Neural progenitor cell (in vitro differentiated cells): Measurements from ENCODE around the gene ABCA7. TPM values are rescaled to one million over a fixed set of nuclear protein-coding genes. Genes with fewer than 3 reads are reported as not detected.
"Not testable (repeated sequence)": the region's sequence is repeated elsewhere in the genome, so short reads cannot be mapped to it uniquely, and the experiment has no call there.

ENCODE experiments used
- DNase-seq: peaks from one replicate; pipeline ENCODE4 v3.0.0-alpha.2; 2016; ENCODE audit warnings: low spot score
- H2AFZ ChIP-seq: fragments of 200-600 bp; sonication (generic); replicated peaks from 2 replicates; pipeline ENCODE4 v1.6.1; 2016; ENCODE audit warnings: antibody characterized with exemption
- H3F3A ChIP-seq: fragments of 200-600 bp; sonication (generic); 2 replicates; pipeline ENCODE4 v1.6.1; 2016; ENCODE audit warnings: antibody characterized with exemption, low read depth
- H3K27ac ChIP-seq: fragments of 200-600 bp; sonication (generic); 2 replicates; pipeline ENCODE4 v1.5.1; 2016; ENCODE audit warnings: mild to moderate bottlenecking
- H3K27me3 ChIP-seq: fragments of 200-600 bp; sonication (generic); 2 replicates; pipeline ENCODE4 v1.6.1; 2016; ENCODE audit warnings: mild to moderate bottlenecking, moderate library complexity
- H3K36me3 ChIP-seq: fragments of 200-600 bp; sonication (generic); 2 replicates; pipeline ENCODE4 v1.5.1; 2016
- H3K4me1 ChIP-seq: fragments of 200-600 bp; sonication (generic); 2 replicates; pipeline ENCODE4 v1.6.1; 2016; ENCODE audit warnings: mixed run types
- H3K4me2 ChIP-seq: fragments of 200-600 bp; sonication (generic); 2 replicates; pipeline ENCODE4 v1.6.1; 2016
- H3K4me3 ChIP-seq: fragments of 200-600 bp; sonication (generic); 2 replicates; pipeline ENCODE4 v1.5.1; 2016
- H3K79me2 ChIP-seq: fragments of 200-600 bp; sonication (generic); 2 replicates; pipeline ENCODE4 v1.6.1; 2016; ENCODE audit warnings: low read depth
- H3K9ac ChIP-seq: fragments of 200-600 bp; sonication (generic); 2 replicates; pipeline ENCODE4 v1.6.1; 2016
- H3K9me3 ChIP-seq: fragments of 200-600 bp; sonication (generic); 2 replicates; pipeline ENCODE4 v1.5.1; 2016; ENCODE audit warnings: low read depth
- H4K20me1 ChIP-seq: fragments of 200-600 bp; sonication (generic); 2 replicates; pipeline ENCODE4 v1.6.1; 2016; ENCODE audit warnings: low read depth
- H3K27ac Mint-ChIP-seq: 3 replicates; pipeline ENCODE4 v1.8.0; 2021; ENCODE audit warnings: mixed read lengths
- H3K27me3 Mint-ChIP-seq: 2 replicates; pipeline ENCODE4 v1.8.0; 2022; ENCODE audit warnings: low read depth, mild to moderate bottlenecking, inconsistent platforms, moderate library complexity, mixed read lengths; ENCODE audit not compliant: insufficient read depth
- H3K36me3 Mint-ChIP-seq: 3 replicates; pipeline ENCODE4 v1.8.0; 2021; ENCODE audit warnings: mixed read lengths
- H3K4me1 Mint-ChIP-seq: 3 replicates; pipeline ENCODE4 v1.8.0; 2021; ENCODE audit warnings: mixed read lengths
- H3K4me3 Mint-ChIP-seq: 3 replicates; pipeline ENCODE4 v1.8.0; 2021; ENCODE audit warnings: mild to moderate bottlenecking, moderate library complexity, mixed read lengths
- H3K9me3 Mint-ChIP-seq: 3 replicates; pipeline ENCODE4 v1.8.0; 2020; ENCODE audit warnings: mixed read lengths
- EZH2 ChIP-seq: fragments of 200-600 bp; sonication (generic); IDR thresholded peaks from 2 replicates; pipeline ENCODE4 v1.6.1; 2017; ENCODE audit warnings: antibody characterized with exemption, mild to moderate bottlenecking, moderate library complexity
- EZH2phosphoT487 ChIP-seq: fragments of 200-600 bp; sonication (generic); IDR thresholded peaks from 2 replicates; pipeline ENCODE4 v1.6.1; 2017; ENCODE audit warnings: antibody characterized with exemption
- small RNA-seq: library from RNA; depleted of rRNA; stranded (forward); fragments of <200 nt; gene quantifications from one replicate; pipeline ENCODE3, GENCODE V24; 2015
- total RNA-seq: library from RNA; depleted of rRNA; stranded (reverse); fragments of >200 nt; gene quantifications from 2 replicates; pipeline ENCODE4 v1.2.3, GENCODE V29; 2015; ENCODE audit warnings: low replicate concordance
- TF ChIP-seq, protein P1 (sequence below): fragments of 200-600 bp; sonication (generic); IDR thresholded peaks from 2 replicates; pipeline ENCODE4 v1.5.1; 2017; ENCODE audit warnings: antibody characterized with exemption, mild to moderate bottlenecking

The ABCA7 gene
- total RNA-seq, 1 donor from 2014 or later = 1.4 TPM

- Mint-ChIP-seq H3K36me3 (no peaks in the 10 kb centered on the region), H3K27me3 (no peaks in the 10 kb centered on the region), H3K27ac (no peak overlapping the region), H3K9me3 (no peaks in the 10 kb centered on the region), H3K4me1 (no peaks in the 10 kb centered on the region), H3K4me3 (no peak overlapping the region)
- peak; percentile 95 for DNase-seq
- no peak for TF ChIP-seq EZH2phosphoT487
- TF ChIP-seq, protein P1, sequence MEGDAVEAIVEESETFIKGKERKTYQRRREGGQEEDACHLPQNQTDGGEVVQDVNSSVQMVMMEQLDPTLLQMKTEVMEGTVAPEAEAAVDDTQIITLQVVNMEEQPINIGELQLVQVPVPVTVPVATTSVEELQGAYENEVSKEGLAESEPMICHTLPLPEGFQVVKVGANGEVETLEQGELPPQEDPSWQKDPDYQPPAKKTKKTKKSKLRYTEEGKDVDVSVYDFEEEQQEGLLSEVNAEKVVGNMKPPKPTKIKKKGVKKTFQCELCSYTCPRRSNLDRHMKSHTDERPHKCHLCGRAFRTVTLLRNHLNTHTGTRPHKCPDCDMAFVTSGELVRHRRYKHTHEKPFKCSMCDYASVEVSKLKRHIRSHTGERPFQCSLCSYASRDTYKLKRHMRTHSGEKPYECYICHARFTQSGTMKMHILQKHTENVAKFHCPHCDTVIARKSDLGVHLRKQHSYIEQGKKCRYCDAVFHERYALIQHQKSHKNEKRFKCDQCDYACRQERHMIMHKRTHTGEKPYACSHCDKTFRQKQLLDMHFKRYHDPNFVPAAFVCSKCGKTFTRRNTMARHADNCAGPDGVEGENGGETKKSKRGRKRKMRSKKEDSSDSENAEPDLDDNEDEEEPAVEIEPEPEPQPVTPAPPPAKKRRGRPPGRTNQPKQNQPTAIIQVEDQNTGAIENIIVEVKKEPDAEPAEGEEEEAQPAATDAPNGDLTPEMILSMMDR = peak; percentile 83
- no peak overlapping the region for H2AFZ ChIP-seq
- no peaks in the 10 kb centered on the region for H3K27me3 ChIP-seq
- H3K4me3 ChIP-seq = no peak overlapping the region
- H3K9ac ChIP-seq = no peak overlapping the region
- peak overlapping the region; percentile 13 for H3K27ac ChIP-seq
- H3F3A ChIP-seq = peaks cover 15% of the 10 kb centered on the region
- no peaks in the 10 kb centered on the region for H3K9me3 ChIP-seq
- peak overlapping the region; percentile 54 for H3K4me2 ChIP-seq
- peaks cover 3% of the 10 kb centered on the region for H3K4me1 ChIP-seq
- no peaks in the 10 kb centered on the region for H3K79me2 ChIP-seq
- peaks cover 6% of the 10 kb centered on the region for H4K20me1 ChIP-seq
- no peaks in the 10 kb centered on the region for H3K36me3 ChIP-seq
These were observed 73.4 kb downstream of the ABCA7 start for GRCh38 chr19:1113030-1113985.

- H3K27ac Mint-ChIP-seq = no peak overlapping the region
- H3K27ac ChIP-seq = peak overlapping the region; percentile 13
These were observed 74.1 kb downstream of the ABCA7 start for GRCh38 chr19:1113986-1114483.

GRCh38 chr19:1114728-1115127, 74.8 kb downstream of the ABCA7 start:
- H3K27me3 Mint-ChIP-seq, H3K9me3 Mint-ChIP-seq, H3K79me2 ChIP-seq, H3K27me3 ChIP-seq, H3K27ac ChIP-seq, H3K4me3 ChIP-seq, H3K36me3 Mint-ChIP-seq, H3K4me3 Mint-ChIP-seq, H3K9ac ChIP-seq, H3K4me1 ChIP-seq, H3K36me3 ChIP-seq, H3K4me1 Mint-ChIP-seq, H4K20me1 ChIP-seq, DNase-seq, H3K9me3 ChIP-seq, H2AFZ ChIP-seq, H3K4me2 ChIP-seq: not testable (repeated sequence)
- peaks cover 15% of the 10 kb centered on the region for H3F3A ChIP-seq
- peak overlapping the region; percentile 21 for H3K27ac Mint-ChIP-seq

More at GRCh38 chr19:1113986-1114483, 74.1 kb downstream of the ABCA7 start:
- Mint-ChIP-seq H3K9me3 (no peaks in the 10 kb centered on the region), H3K27me3 (no peaks in the 10 kb centered on the region), H3K4me1 (no peaks in the 10 kb centered on the region), H3K4me3 (no peak overlapping the region), H3K36me3 (no peaks in the 10 kb centered on the region)
- H3K4me2 ChIP-seq = no peak overlapping the region
- no peak for TF ChIP-seq EZH2phosphoT487
- TF ChIP-seq EZH2 = no peak
- TF ChIP-seq, protein P1 = no peak
- no peaks in the 10 kb centered on the region for H3K36me3 ChIP-seq
- H3K27me3 ChIP-seq = no peaks in the 10 kb centered on the region
- peaks cover 3% of the 10 kb centered on the region for H3K4me1 ChIP-seq
- no peaks in the 10 kb centered on the region for H3K9me3 ChIP-seq
- H2AFZ ChIP-seq = no peak overlapping the region
- no peak overlapping the region for H3K4me3 ChIP-seq
- DNase-seq = no peak
- no peak overlapping the region for H3K9ac ChIP-seq
- H4K20me1 ChIP-seq = peaks cover 6% of the 10 kb centered on the region
- peaks cover 15% of the 10 kb centered on the region for H3F3A ChIP-seq
- no peaks in the 10 kb centered on the region for H3K79me2 ChIP-seq

Small RNA genes within 50 kb of the gene (small RNA-seq; reads per million reads assigned to genes)
- gene RNU6-2 = 1.2 reads per million, percentile 82 among the genes with 10 or more reads in this experiment

Other genes with a start within 250 kb of the ABCA7 start
- 237 and 543 TPM in 2 replicates for gene PTBP1, start 242.7 kb upstream of the ABCA7 start, total RNA-seq
- gene PLPPR3, start 218.2 kb upstream of the ABCA7 start, total RNA-seq = 15.6 and 91.6 TPM in 2 replicates
- gene AZU1, start 212.3 kb upstream of the ABCA7 start, total RNA-seq = 1.0 and 2.0 TPM in 2 replicates
- gene PRTN3, start 199.1 kb upstream of the ABCA7 start, total RNA-seq = 0.28 TPM in 1 of 2 replicates, not detected in the other
- gene ELANE, start 187.8 kb upstream of the ABCA7 start, total RNA-seq = not detected in 2 replicates
- 0.90 TPM in 1 of 2 replicates, not detected in the other for gene CFD, start 180.4 kb upstream of the ABCA7 start, total RNA-seq
- 14.4 and 46.9 TPM in 2 replicates for gene MED16, start 146.9 kb upstream of the ABCA7 start, total RNA-seq
- not detected in 2 replicates for gene RNU6-9, start 146.6 kb upstream of the ABCA7 start, total RNA-seq
- gene R3HDM4, start 126.9 kb upstream of the ABCA7 start, total RNA-seq = 22.7 and 58.2 TPM in 2 replicates
- 0.77 TPM in 1 of 2 replicates, not detected in the other for gene KISS1R, start 122.8 kb upstream of the ABCA7 start, total RNA-seq
- gene ARID3A, start 114.1 kb upstream of the ABCA7 start, total RNA-seq = 25.5 and 68.7 TPM in 2 replicates
- gene WDR18, start 55.8 kb upstream of the ABCA7 start, total RNA-seq = 38.6 and 156 TPM in 2 replicates
- 5.4 and 5.9 TPM in 2 replicates for gene GRIN3B, start 39.7 kb upstream of the ABCA7 start, total RNA-seq
- gene TMEM259, start 19.0 kb upstream of the ABCA7 start, total RNA-seq = 31.7 and 175 TPM in 2 replicates
- not detected in 2 replicates for gene RNU6-2, start 18.6 kb upstream of the ABCA7 start, total RNA-seq
- 131 and 196 TPM in 2 replicates for gene CNN2, start 13.5 kb upstream of the ABCA7 start, total RNA-seq
- 9.6 and 18.2 TPM in 2 replicates for gene ARHGAP45, start 27.1 kb downstream of the ABCA7 start, total RNA-seq
- gene POLR2E, start 55.3 kb downstream of the ABCA7 start, total RNA-seq = 98.8 and 197 TPM in 2 replicates
- 289 and 439 TPM in 2 replicates for gene GPX4, start 63.9 kb downstream of the ABCA7 start, total RNA-seq
- 3.3 and 16.2 TPM in 2 replicates for gene SBNO2, start 134.2 kb downstream of the ABCA7 start, total RNA-seq
- gene STK11, start 165.7 kb downstream of the ABCA7 start, total RNA-seq = 27.4 and 67.3 TPM in 2 replicates
- 1.2 and 17.8 TPM in 2 replicates for gene CBARP, start 197.9 kb downstream of the ABCA7 start, total RNA-seq
- 7.1 and 52.0 TPM in 2 replicates for gene ATP5F1D, start 201.6 kb downstream of the ABCA7 start, total RNA-seq
- gene MIDN, start 208.5 kb downstream of the ABCA7 start, total RNA-seq = 16.1 and 51.3 TPM in 2 replicates
- 395 and 737 TPM in 2 replicates for gene CIRBP, start 229.2 kb downstream of the ABCA7 start, total RNA-seq
- 4.8 and 14.6 TPM in 2 replicates for gene FAM174C, start 235.4 kb downstream of the ABCA7 start, total RNA-seq
- gene EFNA2, start 245.8 kb downstream of the ABCA7 start, total RNA-seq = 13.2 and 34.7 TPM in 2 replicates